ENCODE data around the gene TRIO.

- TF ChIP-seq FOXA1 (IDR thresholded peaks at IDR 0.05) (no peak), HDGF (IDR thresholded peaks at IDR 0.05; ENCODE audit: borderline replicate concordance) (no peak), TARDBP (IDR thresholded peaks at IDR 0.05) (no peak), SUZ12 (IDR thresholded peaks at IDR 0.05) (no peak), ZNF384 (IDR thresholded peaks at IDR 0.05) (no peak), FOXM1 (IDR thresholded peaks at IDR 0.05; ENCODE audit: borderline replicate concordance) (no peak), PKNOX1 (IDR thresholded peaks at IDR 0.05) (no peak), SP1 (IDR thresholded peaks at IDR 0.05) (no peak), L3MBTL2 (conservative IDR thresholded peaks at IDR 0.05) (no peak), ELF4 (IDR thresholded peaks at IDR 0.05) (no peak)
Measured at GRCh38 chr5:14331386-14331781, 188.2 kb downstream of the TRIO start.
